Fibroblast of skin of right quadriceps (primary cell): ENCODE measurements around the gene SLC15A1.
"Not testable (repeated sequence)": the region's sequence is repeated elsewhere in the genome, so short reads cannot be mapped to it uniquely, and the experiment has no call there.

Source experiments
- DNase-seq: peaks from one replicate; pipeline ENCODE4 v3.0.0-alpha.2; 2013

The SLC15A1 gene

DNA sequence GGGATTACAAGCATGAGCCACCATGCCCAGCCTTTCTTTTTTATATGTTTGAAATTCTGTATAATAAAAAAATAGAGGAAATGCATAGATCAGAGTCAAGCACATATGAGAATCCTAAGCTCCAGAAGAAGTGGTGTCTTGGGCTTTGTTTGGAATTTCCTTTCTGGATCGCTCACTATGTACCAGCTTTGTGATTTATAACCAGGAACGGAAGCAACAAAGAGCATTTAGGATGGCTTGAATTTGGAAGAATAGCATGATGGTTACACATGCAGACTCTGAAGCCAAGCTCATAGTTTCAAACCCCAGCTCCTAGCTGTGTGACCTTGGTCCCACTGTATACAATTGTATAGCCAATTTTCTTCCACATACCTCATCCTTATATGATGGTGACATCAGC is 28.0 kb upstream of the SLC15A1 start:
- DNase-seq = peak; percentile 29

DNA sequence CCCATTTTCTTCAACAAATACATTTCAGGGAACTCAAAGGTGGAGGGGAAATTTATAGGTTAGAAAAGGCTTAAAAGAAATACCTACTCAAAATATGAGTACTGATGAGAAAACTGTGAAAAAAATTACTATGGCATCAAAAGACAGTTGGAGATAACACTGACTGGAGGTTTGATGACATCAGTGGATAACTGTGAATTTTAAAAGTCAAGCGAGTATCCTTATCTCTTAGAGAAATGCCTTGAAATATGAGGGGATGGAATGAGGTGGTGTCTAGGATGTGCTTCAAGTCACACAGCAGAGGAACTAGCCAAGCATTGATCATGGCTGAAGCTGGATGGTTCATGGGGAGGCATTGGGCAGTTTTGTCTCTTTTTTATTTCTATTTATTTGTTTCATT is 27.2 kb upstream of the SLC15A1 start:
- no peak for DNase-seq

DNA sequence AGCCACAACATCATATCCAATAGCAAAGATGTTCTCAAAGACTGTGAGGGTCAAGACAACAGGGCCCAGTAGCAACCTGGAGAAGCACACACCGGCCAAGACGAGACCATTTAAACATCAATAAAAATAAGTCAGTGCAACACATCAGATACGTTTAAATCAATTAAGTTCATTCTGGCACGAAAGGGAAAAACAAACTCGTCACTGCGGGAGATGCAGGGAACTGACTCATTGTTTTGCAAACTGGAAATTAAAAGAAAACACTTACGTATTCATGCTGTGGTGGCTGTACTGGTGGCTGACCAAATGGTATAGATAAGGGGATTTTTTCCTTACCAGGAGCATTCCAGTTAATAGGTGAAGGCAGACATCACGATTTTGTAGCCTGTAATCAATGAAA is 26.3 kb upstream of the SLC15A1 start:
- DNase-seq = no peak

DNA sequence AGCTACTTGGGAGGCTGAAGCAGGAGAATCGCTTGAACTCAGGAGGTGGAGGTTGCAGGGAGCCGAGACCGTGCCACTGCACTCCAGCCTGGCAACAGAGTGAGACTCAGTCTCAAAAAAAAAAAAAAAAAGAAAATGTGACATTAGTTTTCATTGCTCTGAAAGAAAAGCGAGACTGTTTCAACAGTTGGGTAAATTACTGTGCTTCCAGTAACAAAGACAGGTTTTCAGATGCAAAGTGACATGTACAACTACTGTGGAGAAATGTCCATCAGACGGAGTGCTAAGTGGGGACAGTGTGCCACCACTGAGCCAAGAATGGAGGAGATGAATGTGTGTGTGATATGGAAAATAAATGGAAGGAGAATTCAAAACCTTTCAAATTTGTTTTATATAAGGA is 24.2 kb upstream of the SLC15A1 start:
- DNase-seq = no peak

DNA sequence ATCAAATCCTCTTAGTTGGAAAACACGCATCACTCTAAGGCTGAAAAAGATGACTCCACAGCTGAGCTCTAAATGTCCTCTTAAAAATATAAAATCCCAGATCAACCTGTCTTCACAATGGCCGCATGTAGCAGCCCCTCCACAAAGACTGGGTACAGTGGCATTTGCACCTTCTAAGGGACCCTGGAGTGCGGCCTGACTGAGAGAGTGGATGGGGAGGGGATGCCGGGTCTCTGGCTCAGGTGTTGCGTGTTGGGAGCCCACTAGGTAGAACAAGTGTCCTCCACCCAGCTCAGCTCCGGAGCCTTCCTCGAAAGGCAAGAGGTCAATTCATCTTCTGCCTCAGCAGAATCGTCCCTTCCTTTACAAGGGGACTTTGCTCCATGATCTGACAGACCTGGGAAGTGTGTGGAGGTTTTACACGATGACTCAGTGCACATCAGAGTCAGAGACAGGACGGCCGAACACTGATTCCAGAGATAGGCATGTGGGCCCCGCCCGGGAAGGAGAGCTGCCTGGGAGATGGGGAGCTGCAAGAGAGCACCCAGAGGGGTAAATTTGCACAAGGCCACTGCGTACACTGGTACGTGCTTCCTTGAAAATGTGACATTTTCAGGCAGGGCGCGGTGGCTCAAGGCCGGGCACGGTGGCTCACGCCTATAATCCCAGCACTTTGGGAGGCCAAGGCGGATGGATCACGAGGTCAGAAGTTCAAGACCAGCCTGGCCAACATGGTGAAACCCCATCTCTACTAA is 23.5 kb upstream of the SLC15A1 start:
- DNase-seq = peak; percentile 68

DNA sequence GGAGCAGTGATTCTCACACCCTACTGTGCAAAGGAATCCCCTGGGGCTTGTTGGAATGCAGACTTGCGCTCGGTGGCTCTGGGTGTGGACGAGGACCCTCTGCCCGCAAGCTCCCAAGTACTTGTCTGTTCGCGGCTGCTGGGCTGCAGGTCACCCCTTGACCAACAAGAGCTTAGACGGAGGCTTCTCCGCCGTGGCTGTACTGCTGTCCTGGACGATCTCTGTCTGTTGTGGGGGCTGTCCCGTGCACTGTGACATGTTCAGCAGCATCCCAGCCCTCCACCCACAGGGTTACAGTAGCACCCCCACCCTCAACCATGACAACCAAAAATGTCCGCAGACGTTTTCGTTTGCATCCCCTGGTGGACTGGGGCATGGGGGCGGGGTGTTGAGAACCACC is 22.9 kb upstream of the SLC15A1 start:
- no peak for DNase-seq

DNA sequence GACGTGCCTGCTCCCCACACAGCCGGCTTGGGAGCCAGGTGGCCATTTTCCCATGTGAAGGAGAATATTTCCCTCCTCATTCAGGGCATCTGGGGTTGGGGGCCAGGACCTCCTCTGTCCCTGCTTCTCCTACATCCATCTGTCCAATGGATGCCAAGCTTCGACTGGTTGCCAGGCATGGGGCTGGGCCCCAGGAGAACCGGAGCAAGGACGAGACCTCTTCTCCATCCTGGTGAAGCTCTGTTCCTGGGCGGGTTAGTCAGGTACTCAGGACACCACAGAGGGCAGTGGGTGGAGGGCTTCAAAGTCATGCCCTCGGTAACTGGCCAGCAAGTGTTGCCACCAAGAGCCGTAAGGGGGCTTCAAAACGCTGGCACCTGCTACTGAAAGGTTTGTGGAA is 22.3 kb upstream of the SLC15A1 start:
- DNase-seq = no peak

DNA sequence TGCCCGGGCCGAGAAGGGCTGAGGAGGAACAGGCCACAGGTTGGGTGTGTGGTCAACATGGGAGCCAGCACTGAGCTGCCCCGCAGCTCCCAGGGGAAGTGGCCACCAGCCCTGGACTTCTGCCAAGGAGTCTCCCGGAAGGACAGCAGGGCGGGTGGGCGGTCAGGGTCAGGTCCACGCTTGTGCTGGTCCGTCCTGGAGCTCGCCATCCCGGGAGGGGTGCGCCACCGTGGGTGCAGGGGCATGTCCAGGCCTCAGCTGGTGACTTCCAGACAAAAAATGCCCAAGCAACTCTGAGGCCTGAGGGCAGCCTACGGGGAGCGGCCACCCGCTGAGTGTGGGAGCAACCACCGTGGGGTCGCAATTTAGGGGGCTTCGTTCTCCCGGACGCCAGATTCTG is 21.4 kb upstream of the SLC15A1 start:
- no peak for DNase-seq

DNA sequence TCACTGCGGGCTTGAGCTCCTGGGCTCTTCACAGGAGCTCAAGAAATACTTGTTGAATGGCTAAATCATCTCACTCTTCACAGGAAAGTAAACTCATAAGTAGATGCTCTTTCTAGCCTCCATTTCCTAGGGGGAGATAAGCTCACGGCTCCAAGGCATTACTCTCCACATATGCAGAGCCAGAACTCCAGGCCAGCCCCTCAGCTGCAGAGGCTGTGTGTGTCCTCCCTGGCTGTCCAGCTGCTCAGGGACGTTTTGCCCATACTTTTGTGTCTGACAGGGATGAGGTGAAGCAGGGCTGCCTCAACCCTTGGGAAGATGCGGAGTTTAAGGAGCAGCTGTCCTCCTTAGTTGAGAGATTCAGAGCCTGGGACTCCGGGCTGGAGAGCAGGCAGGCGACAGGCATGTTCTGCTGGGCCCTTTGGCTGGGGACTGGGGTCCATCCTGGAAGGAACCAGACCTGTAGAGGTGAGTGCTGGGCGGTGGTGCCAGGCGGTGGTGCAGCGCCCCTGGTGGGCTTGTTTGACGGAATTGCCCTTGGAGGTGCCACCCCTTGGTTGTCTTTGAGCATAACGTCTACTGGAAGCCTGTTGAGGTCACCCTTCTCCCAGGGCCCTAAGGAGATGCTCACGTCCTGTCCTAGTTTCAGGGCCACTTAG is 20.5 kb upstream of the SLC15A1 start:
- DNase-seq = no peak

DNA sequence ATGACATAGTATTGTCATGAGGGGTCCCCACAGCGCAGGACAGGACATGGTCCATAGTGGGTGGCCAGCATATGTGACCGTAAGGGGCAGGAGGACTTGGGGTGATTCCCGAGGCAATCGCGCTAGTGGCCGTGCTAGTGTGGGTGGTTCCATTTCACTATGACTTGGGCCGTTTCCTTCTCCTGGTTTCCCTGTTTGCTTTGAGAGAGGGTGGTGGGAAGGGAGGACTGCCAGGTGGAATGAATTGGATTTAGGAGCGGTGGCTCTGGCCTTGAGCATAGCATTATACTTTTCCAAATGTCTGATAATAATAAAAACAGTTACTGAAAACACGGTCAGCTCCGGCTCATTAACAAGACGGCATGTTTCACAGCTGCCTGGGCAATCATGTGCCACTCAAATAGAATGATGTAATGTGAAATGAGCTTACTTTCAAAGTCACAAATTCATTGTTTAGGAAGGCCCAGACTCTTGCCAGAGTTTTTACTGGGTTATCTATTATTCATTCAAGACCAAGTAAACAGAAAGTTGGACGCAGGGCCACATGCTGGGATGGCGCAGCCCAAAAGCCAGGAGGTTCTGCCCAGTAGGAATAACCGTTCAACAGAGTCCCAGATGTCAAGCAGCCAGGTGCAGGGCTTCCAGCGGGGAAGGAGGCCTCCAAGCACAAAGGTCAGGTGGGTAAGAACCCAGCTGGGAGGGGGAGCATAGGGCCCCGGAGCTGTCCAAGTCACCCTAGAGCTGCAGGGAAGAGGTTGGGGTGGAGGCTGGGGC is 19.6 kb upstream of the SLC15A1 start:
- DNase-seq = no peak

DNA sequence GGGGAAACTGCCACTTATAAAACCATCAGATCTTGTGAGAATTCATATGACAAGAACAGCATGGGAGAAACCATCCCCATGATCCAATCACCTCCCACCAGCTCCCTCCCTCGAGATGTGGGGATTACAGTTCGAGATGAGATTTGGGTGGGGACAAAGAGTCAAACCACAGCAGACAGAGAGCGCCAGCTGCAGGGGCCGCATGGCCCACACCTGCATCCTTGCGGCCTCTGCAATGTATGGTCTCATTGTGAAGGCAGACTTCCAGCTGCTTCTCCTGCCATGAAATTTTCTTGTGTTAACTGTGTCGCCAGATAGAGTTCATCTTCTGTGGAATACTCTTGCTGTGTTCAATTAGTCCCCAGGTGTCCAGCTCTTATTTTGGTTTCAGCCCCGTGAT is 17.3 kb upstream of the SLC15A1 start:
- DNase-seq = no peak

DNA sequence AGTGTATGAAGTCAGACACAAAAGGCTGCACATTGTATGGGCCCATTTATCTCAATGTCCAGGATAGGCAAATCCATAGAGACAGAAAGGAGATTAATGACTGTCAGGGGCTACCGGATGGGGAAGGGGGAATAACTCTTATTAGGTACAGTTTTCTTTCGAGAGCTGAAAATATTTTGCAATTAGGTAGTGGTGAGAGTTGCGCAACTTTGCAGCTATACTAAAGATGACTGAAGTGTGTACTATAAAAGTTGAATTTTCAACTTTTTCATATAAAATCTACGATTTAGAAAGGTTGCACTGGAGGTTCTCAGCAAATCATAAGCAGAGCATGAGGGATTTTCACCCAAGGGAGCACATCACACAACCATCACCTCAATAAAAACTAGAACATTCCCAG is 16.1 kb upstream of the SLC15A1 start:
- DNase-seq = no peak

DNA sequence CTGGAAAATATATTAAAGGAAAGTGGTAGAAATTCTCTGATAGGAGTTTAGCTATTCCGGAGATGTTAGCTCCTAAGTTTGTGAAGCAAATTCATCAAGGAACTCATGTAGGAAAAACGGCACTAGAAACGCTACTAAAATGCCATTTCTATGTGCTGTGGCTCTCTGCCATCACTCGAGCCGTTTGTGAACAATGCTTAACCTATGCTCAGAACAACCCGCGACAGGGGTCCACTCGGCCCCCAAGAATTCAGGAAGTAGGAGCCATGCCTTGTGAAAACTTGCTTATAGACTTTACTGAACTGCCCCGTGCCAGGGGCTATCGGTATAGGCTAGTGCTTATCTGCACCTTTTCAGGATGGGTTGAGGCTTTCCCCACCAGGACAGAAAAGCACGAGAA is 14.2 kb upstream of the SLC15A1 start:
- peak; percentile 17 for DNase-seq

DNA sequence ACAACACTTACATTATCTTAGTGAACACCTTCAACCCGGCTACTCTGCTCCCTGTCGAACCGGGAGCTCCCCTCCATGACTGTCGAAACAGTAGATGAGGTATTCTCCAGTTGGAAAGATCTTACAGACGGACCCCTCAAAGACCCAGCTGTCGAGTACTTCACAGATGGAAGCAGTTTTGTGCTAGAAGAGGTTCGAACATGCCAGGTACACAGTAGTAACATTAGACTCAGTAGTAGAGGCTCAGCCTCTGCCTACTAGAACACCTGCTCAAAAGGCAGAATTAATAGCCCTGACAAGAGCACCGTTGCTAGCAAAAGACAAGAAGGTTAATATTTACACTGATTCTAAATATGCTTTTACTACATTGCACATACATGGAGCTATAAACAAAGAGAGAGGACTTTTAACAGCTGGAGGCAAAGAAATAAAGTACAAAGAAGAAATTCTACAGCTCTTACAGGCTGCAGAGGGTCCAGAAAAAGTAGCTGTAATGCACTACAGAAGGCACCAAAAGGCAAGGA is 13.6 kb upstream of the SLC15A1 start:
- no peak for DNase-seq

DNA sequence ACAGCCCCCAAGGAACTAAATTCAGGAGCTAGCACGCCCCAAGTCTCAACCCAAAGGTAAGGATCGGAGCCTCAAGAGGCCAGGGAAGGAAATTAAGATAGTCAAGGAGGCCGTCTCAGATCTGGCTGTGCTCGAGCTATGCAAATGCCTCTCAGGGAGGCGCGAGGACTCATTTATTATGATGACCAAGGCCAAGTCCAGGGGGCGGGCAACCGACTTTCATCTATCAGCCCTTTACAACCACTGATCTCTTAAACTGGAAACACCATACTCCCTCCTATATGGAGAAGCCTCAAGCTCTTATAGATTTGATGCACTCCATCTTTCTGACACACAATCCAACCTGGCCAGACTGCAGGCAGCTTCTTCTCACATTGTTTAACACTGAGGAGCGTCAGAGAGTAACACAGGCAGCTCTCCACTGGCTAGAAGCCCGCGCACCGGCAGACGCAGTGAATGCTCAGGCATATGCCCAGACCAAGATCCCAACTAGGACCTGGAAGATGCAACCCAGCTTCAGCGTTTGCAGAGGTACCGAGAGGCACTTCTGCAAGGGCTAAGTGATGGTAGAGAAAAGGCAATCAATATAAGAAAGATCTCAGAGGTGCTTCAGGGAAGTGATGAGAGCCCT is 9.6 kb upstream of the SLC15A1 start:
- DNase-seq = no peak

DNA sequence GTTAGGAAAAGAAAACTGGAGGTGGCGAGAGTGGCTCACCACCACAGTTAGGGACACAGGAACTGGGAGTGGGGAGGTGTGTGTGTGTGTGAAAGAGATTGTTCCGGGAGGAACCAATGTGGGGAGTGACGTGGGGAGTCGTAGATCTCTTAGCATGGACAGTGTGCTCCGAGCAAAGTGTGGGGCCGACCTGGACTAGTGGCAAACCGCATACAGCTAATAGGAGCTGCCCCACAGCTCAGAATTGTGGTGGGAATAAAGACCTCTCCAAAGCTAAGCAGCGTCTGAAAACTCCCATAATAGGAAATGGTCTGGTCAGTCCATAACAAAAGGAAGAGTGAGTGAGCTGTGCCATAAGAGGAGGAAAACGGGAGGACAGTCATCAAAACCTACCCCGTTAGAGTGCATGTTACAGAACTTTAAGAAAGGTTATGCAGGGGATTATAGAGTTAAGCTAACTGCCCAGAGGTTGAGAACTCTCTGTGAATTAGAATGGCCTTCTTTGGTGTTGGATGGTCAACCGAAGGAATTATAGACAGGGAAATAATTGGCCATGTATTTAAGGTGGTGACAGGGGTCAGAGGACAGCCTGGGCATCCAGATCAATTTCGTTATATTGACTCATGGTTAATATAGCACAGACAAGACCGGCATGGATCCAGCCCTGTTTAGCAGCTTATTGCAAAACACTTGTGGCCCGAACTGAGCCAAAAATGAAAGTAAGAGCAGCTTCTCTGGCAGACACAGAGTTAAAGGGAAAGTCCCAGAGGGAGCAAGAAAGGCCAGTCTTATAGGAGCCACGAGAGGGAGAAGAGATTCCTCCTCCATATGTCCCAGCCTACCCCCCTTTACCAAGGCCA is 8.9 kb upstream of the SLC15A1 start:
- peak; percentile 67 for DNase-seq

DNA sequence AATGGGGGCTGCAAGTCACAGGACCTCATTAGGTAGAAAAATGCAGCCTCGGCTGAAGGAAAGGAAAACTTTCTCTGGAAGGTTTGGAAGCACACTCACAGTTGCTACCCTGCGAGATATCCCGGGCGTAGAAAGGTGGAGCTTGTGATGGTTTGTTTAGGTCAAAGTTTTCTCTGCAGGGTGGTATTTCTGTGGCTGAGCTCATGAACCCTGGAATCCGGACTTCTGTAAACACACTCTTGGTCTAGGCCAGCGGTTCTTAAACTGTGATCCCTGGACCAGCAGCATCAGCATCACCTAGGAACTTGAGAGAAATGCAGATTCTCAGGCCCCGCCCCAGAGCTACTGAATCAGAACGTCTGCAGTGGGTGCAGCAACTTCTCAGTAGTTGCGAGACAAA is 3.3 kb upstream of the SLC15A1 start:
- no peak for DNase-seq

DNA sequence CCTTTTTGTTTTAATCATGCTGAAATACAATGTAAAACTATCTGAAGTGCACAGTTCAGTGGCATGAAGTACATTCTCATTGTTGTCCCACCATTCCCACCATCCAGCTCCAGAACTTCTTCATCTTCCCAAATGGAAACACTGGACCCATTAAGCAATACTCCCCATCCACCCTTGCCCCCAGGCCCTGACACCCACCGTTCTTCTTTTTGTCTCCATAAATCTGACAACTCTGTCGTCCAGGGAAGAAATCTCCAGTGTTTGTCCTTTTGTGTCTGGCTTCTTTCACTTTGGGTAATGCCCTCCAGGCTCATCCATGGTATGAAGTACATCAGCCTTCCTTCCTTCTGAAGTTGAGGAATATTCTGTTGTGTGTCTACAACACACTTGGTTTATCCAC is 2.6 kb upstream of the SLC15A1 start:
- DNase-seq = no peak

DNA sequence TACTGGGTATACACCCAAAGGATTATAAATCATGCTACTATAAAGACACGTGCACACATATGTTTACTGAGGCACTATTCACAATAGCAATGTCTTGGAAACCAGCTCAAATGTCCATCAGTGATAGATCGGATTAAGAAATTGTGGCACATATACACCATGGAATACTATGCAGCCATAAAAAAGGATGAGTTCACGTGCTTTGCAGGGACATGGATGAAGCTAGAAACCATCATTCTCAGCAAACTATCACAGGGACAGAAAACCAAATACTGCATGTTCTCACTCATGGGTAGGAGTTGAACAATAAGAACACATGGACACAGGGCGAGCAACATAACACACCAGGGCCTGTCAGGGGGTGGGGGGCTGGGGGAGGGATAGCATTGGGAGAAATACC is 2.0 kb upstream of the SLC15A1 start:
- DNase-seq = not testable (repeated sequence)

DNA sequence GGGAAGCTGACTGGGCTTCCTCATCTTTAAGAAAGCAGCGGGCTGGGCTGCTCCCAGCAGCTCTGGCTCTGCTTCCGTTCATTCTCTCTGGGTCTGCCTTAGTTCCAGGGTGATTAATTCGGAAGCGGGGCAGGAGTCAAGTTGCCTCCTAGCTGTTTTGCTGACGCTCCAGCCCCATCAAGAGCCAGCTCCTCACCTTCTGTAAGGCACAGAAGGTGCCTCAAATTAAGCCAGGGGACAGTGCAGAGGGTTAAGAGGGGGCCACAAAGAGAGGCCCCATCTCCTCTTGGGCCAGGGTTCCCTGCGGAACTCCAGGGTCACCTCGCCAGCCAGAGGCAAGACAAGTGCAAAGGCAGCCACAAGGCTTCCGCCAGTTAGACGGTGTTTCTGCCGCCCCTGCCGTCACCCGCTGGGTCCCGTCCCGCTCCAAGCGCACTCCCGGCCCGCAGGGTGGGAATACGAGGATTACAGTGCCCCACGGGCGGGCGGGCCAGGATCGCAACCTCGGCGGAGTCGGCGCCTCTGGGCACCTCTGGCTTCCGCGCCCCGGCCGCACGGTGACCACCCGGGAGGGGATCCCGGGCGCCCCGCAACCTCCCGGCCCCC is 508 bp downstream of the SLC15A1 start:
- DNase-seq = no peak

DNA sequence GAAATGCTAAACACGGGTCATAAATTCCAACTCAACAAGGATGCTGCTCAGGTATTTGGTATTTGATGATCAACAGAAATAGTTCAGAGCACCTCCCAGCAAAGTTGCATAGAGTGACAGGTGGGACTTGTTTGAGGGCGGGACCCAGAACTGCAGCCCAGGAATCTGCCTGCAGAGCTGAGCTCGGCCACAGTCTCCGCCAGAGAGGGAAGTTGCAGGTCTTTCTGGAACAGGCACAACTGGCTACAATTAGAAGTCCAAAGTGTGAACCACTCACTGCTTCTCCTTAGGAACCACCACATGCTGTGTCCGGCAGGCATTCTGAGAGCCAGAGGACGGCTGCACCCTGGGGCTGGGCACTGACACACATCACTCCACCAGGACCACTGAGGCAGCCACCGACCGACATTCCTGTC is 1.1 kb downstream of the SLC15A1 start:
- no peak for DNase-seq

DNA sequence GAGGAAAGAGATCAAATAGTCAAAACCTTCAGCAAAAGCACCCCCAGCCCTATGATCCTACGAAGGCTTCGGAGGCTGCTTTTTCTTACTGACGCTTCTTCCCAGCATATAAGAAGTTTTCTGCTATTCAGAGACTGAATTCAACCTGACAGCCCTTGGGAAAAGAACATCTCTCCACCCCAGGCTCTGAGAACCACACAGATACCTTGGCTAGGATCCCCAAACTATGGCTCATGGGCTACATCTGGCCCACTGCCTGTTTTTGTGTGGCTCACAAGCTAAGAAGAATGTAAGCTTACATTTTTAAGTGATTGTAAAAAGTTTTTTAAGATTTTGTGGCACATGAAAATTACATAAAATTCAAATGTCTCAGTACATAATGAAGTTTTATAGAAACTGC is 3.0 kb downstream of the SLC15A1 start:
- DNase-seq = peak; percentile 61
